ENCODE results near the gene ZBTB37.
"Not testable (repeated sequence)": the region's sequence is repeated elsewhere in the genome, so short reads cannot be mapped to it uniquely, and the experiment has no call there.

The ZBTB37 gene

DNA sequence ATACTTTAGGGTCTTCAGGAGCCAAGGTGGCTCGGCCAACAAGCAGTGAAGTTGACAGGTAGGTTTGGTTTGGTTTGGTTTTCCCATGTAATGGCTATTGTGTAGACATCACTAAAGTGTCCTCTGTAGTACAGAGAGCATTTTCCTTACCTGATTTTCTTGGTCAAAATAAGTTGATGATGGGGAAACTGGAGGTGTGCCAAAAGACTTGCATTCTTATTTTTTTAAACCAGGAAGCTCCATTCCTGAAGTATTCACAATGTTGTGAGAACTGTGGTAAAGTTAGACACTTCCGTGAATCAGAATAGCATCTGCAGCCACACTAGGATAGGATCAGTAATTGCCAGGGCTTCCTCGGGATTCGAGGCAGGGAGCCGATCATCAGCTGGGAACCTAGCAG is 2.9 kb downstream of the ZBTB37 start:
- H3K4me3 ChIP-seq (ENCODE audit: low read depth, low read length), result no peak overlapping the region
- DNase-seq (ENCODE audit: low read depth), result no peak

DNA sequence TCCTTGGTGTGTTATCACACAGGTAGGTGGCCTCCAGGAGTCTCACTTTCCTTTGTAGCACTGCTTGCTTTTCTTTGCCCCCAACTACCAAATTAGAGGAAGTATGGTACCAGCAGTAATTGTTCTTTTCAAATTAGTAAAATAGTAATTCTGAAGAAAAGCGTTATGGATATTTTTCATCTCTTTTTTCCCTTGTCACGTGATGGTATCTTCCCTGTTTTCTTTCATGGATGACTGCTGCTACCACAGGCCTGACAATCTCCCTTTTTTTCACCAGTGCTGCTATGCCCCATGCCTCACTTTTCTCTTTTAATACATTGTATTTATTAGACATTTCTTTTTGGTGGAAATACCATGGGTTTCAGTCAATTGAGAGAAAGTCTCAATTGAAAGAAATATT is 3.3 kb downstream of the ZBTB37 start:
- DNase-seq (ENCODE audit: low read depth), result no peak
- no peak overlapping the region for H3K4me3 ChIP-seq (ENCODE audit: low read depth, low read length)
- TF ChIP-seq, protein P1, sequence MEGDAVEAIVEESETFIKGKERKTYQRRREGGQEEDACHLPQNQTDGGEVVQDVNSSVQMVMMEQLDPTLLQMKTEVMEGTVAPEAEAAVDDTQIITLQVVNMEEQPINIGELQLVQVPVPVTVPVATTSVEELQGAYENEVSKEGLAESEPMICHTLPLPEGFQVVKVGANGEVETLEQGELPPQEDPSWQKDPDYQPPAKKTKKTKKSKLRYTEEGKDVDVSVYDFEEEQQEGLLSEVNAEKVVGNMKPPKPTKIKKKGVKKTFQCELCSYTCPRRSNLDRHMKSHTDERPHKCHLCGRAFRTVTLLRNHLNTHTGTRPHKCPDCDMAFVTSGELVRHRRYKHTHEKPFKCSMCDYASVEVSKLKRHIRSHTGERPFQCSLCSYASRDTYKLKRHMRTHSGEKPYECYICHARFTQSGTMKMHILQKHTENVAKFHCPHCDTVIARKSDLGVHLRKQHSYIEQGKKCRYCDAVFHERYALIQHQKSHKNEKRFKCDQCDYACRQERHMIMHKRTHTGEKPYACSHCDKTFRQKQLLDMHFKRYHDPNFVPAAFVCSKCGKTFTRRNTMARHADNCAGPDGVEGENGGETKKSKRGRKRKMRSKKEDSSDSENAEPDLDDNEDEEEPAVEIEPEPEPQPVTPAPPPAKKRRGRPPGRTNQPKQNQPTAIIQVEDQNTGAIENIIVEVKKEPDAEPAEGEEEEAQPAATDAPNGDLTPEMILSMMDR (IDR thresholded peaks at IDR 0.05; ENCODE audit: low read depth, low read length, missing control alignments), result no peak

More for the DNA sequence above, 2.9 kb downstream of the ZBTB37 start:
- TF ChIP-seq, protein P1 (IDR thresholded peaks at IDR 0.05; ENCODE audit: low read depth, low read length, missing control alignments), result no peak

DNA sequence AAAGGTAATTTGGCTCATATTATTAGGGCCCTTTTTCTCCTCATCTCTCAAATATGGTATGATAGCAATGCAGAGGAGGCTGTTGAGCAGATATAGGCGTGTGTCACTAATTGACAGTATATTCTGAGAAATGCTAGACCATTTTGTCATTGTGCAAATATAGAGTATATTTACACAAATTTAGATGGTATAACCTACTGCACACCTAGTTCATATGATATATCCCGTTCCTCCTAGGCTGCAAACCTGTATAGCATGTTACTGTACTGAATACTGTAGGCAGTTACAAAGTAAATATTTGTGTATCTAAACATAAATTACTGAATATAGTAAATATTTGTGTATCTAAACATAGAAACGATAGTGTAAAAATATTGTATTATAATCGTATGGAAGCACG is 8.6 kb downstream of the ZBTB37 start:
- TF ChIP-seq, protein P1 (IDR thresholded peaks at IDR 0.05; ENCODE audit: low read depth, low read length, missing control alignments), result no peak
- no peak overlapping the region for H3K4me3 ChIP-seq (ENCODE audit: low read depth, low read length)
- no peak for DNase-seq (ENCODE audit: low read depth)

GRCh38 chr1:173878251-173878650 is 10.1 kb downstream of the ZBTB37 start:
- no peak overlapping the region for H3K4me3 ChIP-seq (ENCODE audit: low read depth, low read length)
- TF ChIP-seq, protein P1 (IDR thresholded peaks at IDR 0.05; ENCODE audit: low read depth, low read length, missing control alignments), result no peak
- DNase-seq (ENCODE audit: low read depth), result no peak

DNA sequence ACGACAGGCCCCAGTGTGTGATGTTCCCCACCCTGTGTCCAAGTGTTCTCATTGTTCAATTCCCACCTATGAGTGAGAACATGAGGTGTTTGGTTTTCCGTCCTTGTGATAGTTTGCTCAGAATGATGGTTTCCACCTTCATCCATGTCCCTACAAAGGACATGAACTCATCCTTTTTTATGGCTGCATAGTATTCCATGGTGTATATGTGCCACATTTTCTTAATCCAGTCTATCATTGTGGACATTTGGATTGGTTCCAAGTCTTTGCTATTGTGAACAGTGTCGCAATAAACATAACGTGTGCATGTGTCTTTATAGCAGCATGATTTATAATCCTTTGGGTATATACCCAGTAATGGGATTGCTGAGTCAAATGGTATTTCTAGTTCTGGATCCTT is 12.9 kb downstream of the ZBTB37 start:
- H3K4me3 ChIP-seq (ENCODE audit: low read depth, low read length); DNase-seq (ENCODE audit: low read depth): not testable (repeated sequence)

DNA sequence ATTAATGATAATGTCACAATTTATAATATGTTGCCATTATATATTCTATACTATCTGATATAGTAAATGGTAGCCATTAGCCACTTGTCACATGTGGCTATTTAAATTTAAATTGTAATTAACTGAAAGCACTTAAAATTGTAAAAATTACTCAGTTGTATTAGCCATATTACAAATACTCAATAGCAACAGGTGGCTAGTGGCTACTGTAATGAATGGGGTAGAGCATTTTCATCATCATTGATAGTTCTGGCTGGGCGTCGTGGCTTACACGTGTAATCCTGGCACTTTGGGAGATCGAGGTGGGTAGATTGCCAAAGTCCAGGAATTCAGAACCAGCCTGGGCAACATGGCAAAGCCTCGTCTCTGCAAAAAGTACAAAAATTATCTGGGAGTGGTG is 16.5 kb downstream of the ZBTB37 start:
- no peak for DNase-seq (ENCODE audit: low read depth)
- TF ChIP-seq, protein P1 (IDR thresholded peaks at IDR 0.05; ENCODE audit: low read depth, low read length, missing control alignments), result no peak
- H3K4me3 ChIP-seq (ENCODE audit: low read depth, low read length), result no peak overlapping the region

GRCh38 chr1:173886746-173887611 is 18.8 kb downstream of the ZBTB37 start:
- DNase-seq (ENCODE audit: low read depth), result no peak
- TF ChIP-seq, protein P1 (IDR thresholded peaks at IDR 0.05; ENCODE audit: low read depth, low read length, missing control alignments), result no peak
- no peak overlapping the region for H3K4me3 ChIP-seq (ENCODE audit: low read depth, low read length)

All from GM12864 (cell line).